Tibial nerve (tissue), 4 donors: Measurements from ENCODE around the gene OSBPL6.

Experiments used
- CTCF ChIP-seq, 5 experiments: fragments of 200-600 bp in 3 of 5; fragments of 450-650 bp in 2 of 5; sonication (generic) in 3 of 5; IDR thresholded peaks; one replicate each; pipeline ENCODE4 v1.5.1; 2016 to 2019; ENCODE audit warnings: antibody characterized with exemption in 5 of 5, mild to moderate bottlenecking in 3 of 5, moderate library complexity in 2 of 5
- EP300 ChIP-seq, 2 donors: sonication (generic); formaldehyde crosslinking; IDR thresholded peaks; one replicate each; pipeline ENCODE4 v1.6.1; 2017; ENCODE audit warnings: antibody characterized with exemption in 2 of 2, mild to moderate bottlenecking in 1 of 2
- POLR2A ChIP-seq, 2 donors: fragments of 450-650 bp; IDR thresholded peaks; one replicate each; pipeline ENCODE4 v1.6.1; 2017; ENCODE audit warnings: antibody characterized with exemption in 2 of 2, mild to moderate bottlenecking in 2 of 2, moderate library complexity in 2 of 2

DNA sequence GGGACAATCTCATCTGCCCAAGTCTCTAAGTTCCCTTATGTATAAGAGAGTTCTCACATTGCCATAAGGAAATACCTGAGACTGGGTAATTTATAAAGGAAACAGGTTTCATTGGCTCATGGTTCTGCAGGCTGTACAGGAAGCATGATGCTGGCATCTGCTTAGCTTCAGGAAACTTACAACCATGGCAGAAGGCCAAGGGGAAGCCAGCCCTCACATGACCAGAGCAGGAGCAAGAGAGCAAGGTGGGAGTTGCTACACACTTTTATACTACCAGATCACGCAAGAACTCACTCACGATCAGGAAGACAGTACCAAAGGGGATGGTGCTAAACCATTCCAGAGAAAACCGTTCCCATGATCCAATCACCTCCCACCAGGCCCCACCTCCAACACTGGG is 182.7 kb downstream of the OSBPL6 start:
- TF ChIP-seq POLR2A (IDR thresholded peaks at IDR 0.05) (no peak), CTCF (IDR thresholded peaks at IDR 0.05) (no peak), EP300 (IDR thresholded peaks at IDR 0.05) (no peak)
